ENCODE measurements around the gene LRRC4.

The LRRC4 gene

DNA sequence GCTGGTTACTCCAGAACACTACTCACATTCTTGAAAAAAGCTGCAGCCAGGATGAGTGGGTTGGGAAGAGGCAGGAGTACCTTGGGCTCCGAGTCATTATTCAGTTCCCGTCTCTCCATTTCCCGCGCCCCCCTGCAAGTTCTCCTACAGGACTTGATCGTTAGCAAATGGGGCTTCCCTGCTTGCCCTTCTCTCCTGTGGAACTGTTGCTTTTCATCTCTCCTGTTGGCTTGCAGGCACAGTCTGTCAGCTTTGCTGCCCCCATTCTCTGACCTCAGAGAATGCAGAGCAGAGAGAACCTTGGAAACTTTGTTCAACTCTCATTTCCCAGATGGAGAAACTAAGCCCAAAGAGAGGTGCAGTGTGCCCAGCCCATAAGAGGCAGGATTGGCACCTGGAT lies 35.6 kb upstream of the LRRC4 start:
- H3K27ac ChIP-seq, result no peak overlapping the region
- no peak overlapping the region for H3K4me3 ChIP-seq (ENCODE audit: low read depth, low read length)
- TF ChIP-seq CTCF (IDR thresholded peaks at IDR 0.05; ENCODE audit: low read depth, low read length), result no peak
- H3K27me3 ChIP-seq (ENCODE audit: insufficient read depth, low read depth, severe bottlenecking), result no peaks in the 10 kb centered on the region
- DNase-seq, result no peak
- no peaks in the 10 kb centered on the region for H3K36me3 ChIP-seq
- H3K9me3 ChIP-seq (ENCODE audit: severe bottlenecking), result no peaks in the 10 kb centered on the region

- Histone ChIP-seq H3K27me3 (ENCODE audit: insufficient read depth, low read depth, severe bottlenecking) (no peaks in the 10 kb centered on the region), H3K27ac (no peak overlapping the region), H3K36me3 (no peaks in the 10 kb centered on the region), H3K9me3 (ENCODE audit: severe bottlenecking) (no peaks in the 10 kb centered on the region), H3K4me3 (ENCODE audit: low read depth, low read length) (no peak overlapping the region)
- DNase-seq, result no peak
- no peak for TF ChIP-seq CTCF (IDR thresholded peaks at IDR 0.05; ENCODE audit: low read depth, low read length)
Observed at GRCh38 chr7:128066395-128066794, 35.2 kb upstream of the LRRC4 start.

- no peak overlapping the region for H3K4me3 ChIP-seq (ENCODE audit: low read depth, low read length)
- no peak for TF ChIP-seq CTCF (IDR thresholded peaks at IDR 0.05; ENCODE audit: low read depth, low read length)
- no peak for DNase-seq
- H3K27me3 ChIP-seq (ENCODE audit: insufficient read depth, low read depth, severe bottlenecking), result no peaks in the 10 kb centered on the region
- no peaks in the 10 kb centered on the region for H3K36me3 ChIP-seq
- no peaks in the 10 kb centered on the region for H3K9me3 ChIP-seq (ENCODE audit: severe bottlenecking)
- H3K27ac ChIP-seq, result no peak overlapping the region
Observed at GRCh38 chr7:128065872-128066271, 34.6 kb upstream of the LRRC4 start.

- Histone ChIP-seq H3K4me3 (ENCODE audit: low read depth, low read length) (no peak overlapping the region), H3K27ac (no peak overlapping the region), H3K9me3 (ENCODE audit: severe bottlenecking) (no peaks in the 10 kb centered on the region), H3K36me3 (no peaks in the 10 kb centered on the region), H3K27me3 (ENCODE audit: insufficient read depth, low read depth, severe bottlenecking) (no peaks in the 10 kb centered on the region)
- no peak for TF ChIP-seq CTCF (IDR thresholded peaks at IDR 0.05; ENCODE audit: low read depth, low read length)
- DNase-seq, result no peak
Observed at GRCh38 chr7:128063088-128063487, 31.9 kb upstream of the LRRC4 start.

- Histone ChIP-seq H3K4me3 (ENCODE audit: low read depth, low read length) (no peak overlapping the region), H3K27ac (no peak overlapping the region), H3K27me3 (ENCODE audit: insufficient read depth, low read depth, severe bottlenecking) (no peaks in the 10 kb centered on the region), H3K36me3 (no peaks in the 10 kb centered on the region), H3K9me3 (ENCODE audit: severe bottlenecking) (no peaks in the 10 kb centered on the region)
- TF ChIP-seq CTCF (IDR thresholded peaks at IDR 0.05; ENCODE audit: low read depth, low read length), result no peak
- no peak for DNase-seq
Observed at GRCh38 chr7:128060018-128060417, 28.8 kb upstream of the LRRC4 start.

- no peaks in the 10 kb centered on the region for H3K27me3 ChIP-seq (ENCODE audit: insufficient read depth, low read depth, severe bottlenecking)
- no peaks in the 10 kb centered on the region for H3K9me3 ChIP-seq (ENCODE audit: severe bottlenecking)
- DNase-seq, result no peak
- TF ChIP-seq CTCF (IDR thresholded peaks at IDR 0.05; ENCODE audit: low read depth, low read length), result no peak
- H3K36me3 ChIP-seq, result no peaks in the 10 kb centered on the region; the same call in 1 of the 2 replicates
- H3K4me3 ChIP-seq (ENCODE audit: low read depth, low read length), result no peak overlapping the region
- no peak overlapping the region for H3K27ac ChIP-seq
Observed at GRCh38 chr7:128059143-128059988, 28.1 kb upstream of the LRRC4 start.
